Kidney glomerular epithelial cell (primary cell): ENCODE data around the gene TLR5.
"Not testable (repeated sequence)": the region's sequence is repeated elsewhere in the genome, so short reads cannot be mapped to it uniquely, and the experiment has no call there.

Source experiments
- DNase-seq: peaks from one replicate; lab custom pipeline; 2025; lab: John Stamatoyannopoulos, UW

The TLR5 gene, protein sequence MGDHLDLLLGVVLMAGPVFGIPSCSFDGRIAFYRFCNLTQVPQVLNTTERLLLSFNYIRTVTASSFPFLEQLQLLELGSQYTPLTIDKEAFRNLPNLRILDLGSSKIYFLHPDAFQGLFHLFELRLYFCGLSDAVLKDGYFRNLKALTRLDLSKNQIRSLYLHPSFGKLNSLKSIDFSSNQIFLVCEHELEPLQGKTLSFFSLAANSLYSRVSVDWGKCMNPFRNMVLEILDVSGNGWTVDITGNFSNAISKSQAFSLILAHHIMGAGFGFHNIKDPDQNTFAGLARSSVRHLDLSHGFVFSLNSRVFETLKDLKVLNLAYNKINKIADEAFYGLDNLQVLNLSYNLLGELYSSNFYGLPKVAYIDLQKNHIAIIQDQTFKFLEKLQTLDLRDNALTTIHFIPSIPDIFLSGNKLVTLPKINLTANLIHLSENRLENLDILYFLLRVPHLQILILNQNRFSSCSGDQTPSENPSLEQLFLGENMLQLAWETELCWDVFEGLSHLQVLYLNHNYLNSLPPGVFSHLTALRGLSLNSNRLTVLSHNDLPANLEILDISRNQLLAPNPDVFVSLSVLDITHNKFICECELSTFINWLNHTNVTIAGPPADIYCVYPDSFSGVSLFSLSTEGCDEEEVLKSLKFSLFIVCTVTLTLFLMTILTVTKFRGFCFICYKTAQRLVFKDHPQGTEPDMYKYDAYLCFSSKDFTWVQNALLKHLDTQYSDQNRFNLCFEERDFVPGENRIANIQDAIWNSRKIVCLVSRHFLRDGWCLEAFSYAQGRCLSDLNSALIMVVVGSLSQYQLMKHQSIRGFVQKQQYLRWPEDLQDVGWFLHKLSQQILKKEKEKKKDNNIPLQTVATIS

DNA sequence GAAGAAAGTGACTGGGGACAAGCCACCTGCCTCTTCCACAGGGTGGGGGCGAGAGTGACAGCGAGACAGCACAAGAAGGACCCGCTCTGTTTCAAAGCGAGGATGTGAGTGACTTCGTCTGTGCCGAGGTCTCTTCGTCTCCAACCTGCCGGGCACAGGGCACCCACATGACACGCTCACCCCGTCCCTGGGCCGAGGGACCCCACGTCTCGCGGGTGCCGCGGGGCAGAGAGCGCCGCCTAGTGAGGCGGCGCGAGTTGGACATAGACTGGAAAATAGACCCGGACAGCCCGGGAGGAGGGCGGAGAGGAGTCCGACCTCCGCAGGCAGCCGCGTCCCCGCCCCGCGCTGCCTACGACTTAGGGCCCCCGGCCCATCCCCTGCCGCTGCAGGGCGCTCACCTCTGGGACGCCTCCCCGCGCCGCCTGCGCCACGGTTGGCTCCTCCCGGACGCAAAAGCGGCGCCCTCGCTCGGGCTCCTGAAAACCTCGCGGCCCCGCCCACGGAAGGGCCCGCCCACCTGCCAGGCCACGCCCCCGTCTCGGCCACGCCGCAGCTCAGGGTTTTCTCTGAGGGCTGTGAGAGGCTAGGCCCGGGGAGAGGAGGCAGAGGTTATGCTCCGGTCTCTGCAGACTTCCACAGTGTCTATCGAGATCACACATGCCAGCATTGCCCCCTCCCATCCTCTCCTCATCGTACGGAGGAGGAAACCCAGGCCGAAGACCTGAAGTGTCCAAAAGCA, at the start of gene TLR5:
TSS of gene TLR5 (minus strand) at position 454 of the 742 bp plus-strand sequence. CDS start 30,217 bp downstream, outside the sequence.
- DNase-seq, result peak; percentile 53

DNA sequence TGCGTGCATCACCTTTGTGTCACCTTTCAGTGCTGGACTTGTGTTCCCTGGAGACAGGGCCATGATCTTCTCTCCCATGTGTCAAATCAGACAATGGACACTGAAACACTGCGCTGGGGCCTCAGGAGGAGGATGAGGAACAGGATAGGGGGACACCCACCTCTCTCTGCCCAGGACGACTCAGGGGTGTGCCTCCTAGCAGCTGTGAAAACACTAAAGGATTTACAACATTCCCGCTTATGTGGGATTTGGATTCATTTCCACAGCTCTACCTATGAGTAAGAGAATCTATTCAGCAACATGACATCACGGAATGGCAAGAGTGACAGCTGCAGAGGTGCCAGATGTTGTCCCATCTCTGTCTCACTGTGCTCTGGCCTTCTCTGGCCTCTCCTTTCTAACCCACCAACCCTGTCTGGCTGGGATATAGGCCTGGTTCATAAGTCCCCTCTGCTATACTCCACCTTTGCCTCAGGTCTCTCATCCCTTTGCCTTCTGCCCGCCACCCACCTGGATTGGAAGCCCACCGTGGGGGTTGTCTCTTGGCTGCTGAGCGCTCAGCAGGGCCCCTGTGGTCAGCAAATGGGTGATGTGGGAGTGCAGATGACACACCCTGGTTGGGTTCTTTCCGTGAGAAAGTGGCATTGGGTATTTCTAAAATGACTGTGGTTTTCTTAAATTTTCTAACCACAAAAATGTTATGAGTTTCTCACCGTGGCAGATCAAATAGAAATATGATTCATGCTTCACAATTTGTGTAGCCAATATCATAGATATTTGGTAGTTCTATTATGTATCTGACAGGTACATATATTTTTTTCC, 47.1 kb upstream of the TLR5 start:
- peak; percentile 7 for DNase-seq

DNA sequence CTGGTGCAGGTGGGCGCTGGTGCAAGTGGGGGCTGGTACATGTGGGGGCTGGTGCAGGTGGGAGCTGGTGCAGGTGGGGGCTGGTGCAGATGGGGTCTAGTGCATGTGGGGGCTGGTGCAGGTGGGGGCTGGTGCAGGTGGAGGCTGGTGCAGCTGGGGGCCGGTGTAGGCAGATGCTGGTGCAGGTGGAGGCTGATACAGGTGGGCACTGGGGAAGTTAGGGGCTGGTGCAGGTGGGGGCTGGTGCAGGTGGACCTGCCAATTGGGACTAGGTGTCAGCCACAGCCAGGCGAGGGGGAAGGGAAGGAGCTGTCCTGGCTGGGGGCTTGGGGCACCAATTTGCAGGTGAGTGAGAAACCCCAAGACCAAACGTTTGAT, 46.5 kb upstream of the TLR5 start:
- no peak for DNase-seq

DNA sequence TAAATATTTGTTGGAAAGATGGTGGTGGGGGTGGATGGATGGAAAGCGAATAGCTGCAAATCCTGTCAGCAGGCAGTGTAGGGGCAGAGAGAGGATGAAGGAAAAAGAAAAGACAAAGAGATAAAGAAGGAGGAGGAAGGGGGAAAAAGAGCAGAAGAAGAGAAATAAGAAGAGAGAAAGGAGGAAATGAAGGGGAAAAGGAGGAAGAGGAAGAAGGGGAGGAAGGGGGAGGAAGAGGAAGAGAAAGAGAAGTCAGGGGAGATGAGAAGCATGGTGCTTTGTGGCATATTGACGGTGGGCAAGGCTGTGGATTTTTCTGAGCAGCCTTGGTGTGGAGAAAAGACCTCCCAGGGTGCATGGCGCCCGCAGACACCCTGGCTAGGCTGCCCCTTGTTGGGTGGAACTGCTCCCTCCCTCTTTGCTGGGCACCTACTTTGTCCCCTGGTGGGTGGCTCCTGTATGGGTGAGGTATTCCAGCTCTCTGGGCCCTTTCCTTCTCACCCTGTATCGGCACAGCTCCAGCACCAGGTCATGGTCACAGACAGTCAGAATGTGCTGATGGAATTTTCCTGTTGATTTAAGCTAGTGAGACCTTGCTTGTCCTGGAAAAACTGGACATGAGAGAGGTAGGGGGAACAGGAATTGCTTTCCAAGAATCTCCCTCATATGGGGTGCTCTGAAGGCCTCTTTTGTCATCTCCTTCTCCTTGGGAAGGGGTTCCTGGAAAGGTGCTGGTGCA, 45.7 kb upstream of the TLR5 start:
- no peak for DNase-seq

DNA sequence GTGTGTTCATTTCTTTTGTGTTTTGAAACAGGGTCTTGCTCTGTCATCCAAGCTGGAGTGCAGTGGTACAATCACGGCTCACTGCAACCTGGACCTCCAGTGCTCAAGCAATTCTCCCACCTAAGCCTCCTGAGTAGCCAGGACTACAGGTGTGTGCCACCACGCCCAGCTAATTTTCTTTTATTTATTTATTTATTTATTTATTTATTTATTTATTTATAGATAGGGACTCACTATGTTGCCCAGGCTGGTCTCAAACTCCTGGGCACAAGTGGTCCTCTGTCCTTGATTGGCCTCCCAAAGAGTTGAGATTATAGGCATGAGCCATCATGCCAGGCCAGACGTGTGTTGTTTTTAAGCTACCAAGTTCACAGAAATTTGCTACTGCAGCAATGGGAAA, 43.8 kb upstream of the TLR5 start:
- DNase-seq, result no peak

DNA sequence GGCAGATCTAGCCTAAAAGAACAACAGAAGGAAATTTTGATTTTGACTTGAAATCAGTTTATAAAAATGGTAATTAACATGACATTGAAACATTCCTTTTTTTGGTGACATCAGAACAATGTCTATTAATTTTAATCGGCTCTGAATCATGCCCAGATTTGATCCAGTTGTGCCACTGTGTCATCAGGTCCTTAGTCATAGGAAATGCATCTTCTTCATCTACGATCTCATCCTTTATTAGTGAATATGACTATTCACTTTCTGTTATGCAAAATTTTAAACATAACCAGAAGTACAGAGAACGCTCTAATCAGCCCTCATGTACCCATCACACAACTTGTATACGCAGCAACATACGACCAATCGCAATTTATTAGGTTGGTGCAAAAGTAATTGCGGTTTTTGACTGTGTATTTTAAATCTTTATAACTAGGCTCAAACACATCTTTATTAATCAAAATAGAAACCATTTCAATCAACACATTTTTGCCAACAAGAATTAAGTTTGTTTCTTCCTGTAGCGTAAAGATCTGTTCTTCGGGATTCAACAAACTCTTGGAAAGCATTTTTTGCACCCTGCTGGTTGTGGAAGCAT, 40.3 kb upstream of the TLR5 start:
- no peak for DNase-seq

DNA sequence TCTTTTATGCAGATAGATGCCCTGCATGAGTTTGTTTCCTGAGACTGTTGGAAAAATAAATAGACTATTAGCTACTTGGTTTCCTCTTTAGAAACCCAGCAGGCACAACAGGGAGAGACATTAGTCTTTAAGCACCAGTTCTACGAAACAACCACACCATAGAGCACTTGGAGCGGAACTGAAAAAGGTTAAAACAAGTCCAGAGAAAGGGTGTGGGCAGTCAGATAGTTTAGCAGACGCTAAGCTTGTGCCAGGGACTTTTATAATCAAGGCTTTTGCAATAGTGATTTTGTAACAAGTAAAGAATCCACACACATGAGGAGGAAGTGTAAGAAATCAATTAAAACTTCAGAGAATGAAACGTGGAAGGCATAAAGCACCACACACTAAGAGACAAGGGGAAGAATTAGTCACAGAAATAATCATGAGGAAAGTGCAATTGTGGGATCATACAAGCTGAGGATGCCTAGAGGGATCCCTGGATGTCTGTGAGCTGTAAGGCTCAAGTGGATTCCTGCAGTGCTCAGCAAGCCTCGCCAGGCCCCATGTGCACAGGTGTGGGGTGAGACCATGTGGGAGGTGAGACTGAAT, 37.8 kb upstream of the TLR5 start:
- peak; percentile 77 for DNase-seq

DNA sequence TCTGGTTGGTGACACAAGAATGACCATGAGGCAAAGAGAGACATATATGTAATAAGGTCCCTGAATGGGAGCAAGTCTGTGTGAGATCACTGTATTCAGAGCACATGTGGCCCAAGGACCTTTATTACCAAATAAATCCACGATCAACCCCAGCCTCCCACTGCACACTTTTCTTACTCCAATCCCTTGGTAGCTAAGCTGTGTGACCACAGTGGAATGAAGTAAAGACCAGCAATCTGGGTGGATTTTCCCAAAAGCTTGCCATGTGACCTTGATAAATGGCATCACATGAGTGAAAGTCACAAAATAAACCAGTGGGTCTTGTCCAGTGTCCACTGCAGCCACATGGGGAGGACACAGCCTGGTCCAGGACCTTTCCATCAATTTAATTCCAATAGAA, 36.7 kb upstream of the TLR5 start:
- DNase-seq, result no peak

DNA sequence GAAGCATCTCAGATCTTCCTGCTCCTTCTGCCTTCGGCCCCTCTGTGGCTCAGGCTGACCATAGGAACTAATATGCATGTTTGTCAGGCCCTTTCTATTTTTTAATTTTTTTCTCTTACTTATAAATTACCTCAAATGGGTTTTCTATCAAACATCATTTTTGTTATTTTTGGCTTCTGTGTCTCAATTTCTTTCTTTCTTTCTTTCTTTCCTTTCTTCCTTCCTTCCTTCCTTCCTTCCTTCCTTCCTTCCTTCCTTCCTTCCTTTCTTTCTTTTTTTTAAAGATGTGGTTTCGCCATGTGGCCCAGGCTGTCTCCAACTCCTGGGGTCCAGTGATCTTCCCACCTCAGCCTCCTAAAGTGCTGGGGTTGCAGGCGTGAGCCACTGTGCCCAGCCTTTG, 36.2 kb upstream of the TLR5 start:
- DNase-seq, result no peak

DNA sequence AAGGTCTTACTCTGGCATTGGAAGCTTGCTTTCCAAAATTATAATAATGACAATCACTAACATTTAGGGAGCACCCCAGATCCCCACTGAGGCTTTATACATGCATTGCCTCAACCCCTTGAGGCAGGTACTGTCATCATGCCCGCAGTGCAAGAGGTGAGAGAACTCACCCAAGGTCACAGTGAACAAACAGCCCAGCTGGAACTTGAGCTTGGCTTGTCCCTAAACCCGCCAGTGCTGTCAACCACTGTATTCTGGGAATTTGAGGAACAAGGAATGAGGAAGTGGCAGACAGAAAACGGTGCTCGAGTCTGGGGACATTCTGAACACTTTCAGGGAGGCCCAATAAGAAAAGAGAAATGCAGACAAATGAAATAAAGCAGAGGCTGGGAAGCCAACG, 34.6 kb upstream of the TLR5 start:
- DNase-seq, result no peak

DNA sequence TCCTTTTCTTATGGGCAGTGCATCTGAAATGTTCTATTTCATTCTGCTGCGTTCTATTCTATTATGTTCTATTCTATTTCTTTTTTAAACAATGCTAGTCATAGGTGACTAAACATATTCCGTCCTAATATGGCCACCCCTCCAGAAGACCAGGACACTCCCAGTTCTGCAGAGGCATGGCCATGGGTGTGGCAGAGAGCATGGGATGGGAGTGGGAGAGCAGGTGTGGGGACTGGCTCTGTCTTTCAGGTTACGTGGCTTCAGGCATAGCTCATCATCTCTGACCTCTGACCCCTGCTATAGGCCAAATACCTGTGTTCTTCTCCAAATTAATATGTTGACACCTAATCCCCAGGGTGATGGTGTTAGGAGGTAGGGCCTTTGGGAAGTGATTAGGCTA, 33.4 kb upstream of the TLR5 start:
- DNase-seq, result no peak

DNA sequence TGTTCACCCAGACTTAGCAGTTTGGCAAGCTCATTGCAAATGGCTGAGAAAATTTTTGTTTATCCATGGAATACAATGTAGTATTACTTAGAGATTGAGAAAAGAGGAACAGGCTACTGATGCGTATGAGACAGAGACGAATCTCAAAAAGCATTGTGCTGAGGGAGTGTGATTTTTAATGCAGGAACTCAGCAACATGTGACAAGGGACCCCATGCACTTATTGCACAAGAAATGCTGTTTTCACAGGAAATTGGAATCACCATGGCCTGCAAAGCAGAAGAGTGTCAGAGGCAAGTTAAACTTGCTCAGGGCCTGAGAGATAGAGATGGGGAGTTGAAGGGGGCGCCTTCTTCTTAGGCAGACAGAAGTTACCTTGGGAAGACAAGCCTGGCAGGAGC, 32.6 kb upstream of the TLR5 start:
- no peak for DNase-seq

DNA sequence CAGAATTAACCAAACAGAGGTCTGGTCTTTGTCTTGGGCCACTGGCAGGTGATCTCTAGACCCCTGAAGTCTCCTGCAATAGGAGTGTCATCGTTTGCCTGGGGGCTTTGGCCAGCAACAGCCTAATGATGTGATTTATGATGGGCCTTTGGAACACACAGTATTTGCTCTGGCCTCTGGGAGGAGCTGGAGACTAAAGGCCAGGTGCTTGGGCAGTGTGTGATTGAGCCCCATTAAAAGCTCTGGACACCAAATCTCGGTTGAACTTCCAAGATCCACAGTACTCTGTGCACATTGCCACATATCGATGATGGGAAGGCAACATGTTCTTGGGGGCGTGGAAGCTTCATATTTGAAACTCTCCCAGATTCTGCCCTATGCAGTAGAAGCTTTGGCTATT, 32.0 kb upstream of the TLR5 start:
- peak; percentile 4 for DNase-seq

DNA sequence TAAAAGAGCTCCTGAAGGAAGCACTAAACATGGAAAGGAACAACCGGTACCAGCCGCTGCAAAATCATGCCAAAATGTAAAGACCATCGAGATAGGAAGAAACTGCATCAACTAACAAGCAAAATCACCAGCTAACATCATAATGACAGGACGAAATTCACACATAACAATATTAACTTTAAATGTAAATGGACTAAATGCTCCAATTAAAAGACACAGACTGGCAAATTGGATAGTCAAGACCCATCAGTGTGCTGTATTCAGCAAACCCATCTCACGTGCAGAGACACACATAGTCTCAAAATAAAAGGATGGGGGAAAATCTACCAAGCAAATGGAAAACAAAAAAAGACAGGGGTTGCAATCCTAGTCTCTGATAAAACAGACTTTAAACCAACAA, 26.4 kb upstream of the TLR5 start:
- not testable (repeated sequence) for DNase-seq

DNA sequence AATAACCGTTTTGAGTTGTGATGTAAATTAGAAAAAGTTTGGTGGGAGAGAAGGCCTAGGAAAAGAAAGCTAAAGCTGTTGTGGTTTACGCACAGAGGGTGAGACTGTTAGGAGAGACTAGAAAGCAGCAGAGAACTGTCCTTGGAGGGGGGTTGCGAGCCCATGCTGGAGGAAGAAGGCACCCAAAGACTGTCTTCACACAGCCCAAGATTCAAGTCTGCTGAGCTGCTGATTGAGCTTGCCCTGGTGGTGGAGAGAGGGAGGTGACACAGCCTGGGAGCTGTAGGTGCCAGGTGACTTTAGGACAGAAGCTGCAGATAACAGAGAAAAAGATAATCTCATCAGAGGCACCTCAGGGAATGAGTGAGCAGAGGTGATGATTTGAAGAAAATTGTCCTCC, 18.3 kb upstream of the TLR5 start:
- no peak for DNase-seq

DNA sequence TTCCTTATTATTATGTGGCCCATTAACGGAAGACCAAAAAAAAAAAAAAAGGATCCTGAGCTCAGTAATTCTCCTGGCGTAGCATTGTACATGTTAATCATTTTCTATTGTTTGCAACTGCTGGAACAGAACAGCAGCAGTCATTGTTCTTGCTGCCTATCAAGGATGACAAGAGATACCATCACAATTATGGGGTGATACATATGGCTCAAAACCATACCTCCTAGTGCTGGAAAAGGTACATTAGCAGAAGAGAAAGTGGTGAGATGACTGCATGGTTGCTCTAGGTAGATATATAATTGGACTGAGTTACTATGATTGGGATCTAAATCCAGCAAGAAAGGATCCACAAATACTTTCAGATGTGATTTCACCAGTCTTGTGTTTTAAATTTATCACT, 13.3 kb upstream of the TLR5 start:
- peak; percentile 4 for DNase-seq

DNA sequence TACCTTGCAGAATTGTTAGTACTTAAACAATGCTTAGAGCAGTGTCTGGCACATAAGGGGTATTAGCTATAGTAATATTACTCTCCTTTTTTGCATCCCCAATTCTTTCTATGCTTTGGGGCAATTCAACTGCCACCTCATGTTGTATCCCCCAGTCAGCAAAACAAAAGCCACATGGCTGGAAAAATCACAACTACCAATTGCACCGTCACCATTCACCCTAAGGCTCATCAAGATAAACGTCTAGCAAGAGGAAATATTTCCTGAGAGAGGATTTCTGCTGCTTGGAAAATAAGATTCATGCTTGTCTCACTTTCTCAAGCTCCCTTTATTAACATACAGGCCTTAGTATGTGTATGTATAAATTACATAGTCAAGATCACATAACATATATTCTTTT, 12.1 kb upstream of the TLR5 start:
- no peak for DNase-seq

DNA sequence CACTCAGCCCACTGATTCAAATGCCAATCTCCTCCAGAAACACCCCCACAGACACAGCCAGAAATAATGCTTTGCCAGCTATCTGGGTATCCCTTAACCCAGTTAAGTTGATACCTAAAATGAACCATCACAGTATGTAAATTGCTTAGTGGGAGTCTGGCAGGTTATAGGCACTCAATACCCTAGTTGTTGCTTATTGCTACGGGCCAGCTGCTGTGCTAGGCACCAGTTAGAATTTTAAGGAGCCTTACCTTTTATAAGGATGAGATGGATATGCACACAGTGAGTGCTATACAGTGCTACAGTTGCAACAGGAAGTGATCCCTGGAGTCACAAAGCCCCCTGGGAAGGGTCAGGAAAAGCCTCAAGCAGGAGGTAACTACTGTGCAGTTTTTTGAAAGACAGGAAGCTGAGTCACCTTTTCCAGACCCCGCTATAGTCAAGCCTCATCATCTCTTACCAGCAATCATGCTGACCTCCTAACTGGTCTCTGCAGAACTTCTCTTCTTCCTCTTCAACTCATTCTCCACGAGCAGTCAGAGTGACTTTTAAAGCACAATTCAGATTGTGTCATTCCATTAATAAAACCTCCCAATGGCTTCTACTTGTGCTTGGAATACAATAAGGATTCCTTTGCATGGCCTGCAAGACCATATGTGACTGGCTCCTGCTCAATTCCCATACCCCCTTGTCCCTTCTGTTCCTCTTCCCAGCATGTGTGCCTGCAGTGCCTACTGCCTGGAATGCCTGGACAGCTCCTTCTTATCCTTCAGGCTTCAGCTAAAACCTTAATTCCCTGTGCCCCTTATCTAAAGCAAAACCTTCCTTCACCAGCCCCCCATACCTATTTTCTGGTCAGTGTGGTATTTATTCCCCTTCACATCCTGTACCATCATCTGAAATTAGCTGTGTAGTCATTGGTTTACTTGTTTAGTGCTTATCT, 10.4 kb upstream of the TLR5 start:
- DNase-seq, result no peak

DNA sequence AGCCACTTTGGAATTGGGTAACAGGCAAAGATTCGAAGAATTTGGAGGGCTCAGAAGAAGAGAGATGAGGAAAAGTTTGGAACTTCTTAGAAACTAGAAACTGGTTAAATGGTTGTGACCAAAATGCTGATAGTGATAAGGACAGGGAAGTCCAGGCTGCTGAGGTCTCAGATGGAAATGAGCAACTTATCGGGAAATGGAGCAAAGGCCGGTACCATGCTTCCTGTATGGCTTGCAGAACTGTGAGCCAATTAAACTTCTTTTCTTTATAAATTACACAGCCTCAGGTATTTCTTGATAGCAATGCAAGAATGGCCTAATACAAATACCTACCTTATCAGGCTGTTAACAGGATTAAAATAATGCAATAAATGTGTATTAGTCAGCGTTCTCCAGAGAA, 9.4 kb upstream of the TLR5 start:
- no peak for DNase-seq
